Middle frontal gyrus (tissue), 1 donor: ENCODE data around the gene TBC1D1.

Experiments used
- DNase-seq: peaks from one replicate; pipeline ENCODE4 v3.0.0-alpha.2; 2015; ENCODE audit warnings: low spot score; ENCODE audit errors: extremely low spot score

The TBC1D1 gene

DNA sequence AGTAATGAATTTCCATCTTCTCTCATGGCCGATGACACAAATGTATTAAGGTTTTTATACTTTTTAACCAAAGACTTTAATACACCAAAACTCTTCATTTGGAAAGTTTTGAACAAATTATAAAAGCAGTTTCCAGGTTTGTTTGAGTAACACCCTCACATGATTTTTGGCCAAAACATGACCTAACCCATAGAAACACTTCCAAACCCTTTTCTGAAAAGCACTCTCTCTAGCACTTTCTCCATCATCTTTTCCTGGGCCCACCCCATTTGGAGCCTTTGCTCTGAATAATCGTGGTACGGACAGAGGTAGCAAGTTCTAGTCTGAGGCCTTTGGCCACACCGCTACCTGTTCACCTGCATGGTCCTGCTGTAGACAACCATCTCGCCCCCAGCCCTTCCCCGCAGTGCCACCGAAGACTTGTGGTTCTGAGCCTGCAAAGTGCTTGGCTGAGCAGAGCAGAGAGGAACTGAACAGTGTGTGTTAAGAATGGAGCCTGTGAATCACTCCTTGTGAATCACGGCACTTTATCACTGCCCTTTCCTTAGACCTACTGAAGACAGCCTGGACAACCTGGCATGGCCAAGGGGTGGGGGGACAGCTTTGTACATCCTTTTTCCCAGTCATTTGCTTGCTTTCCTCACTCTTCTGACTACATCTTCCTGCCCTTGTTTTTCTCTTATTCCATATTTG is 251.1 kb downstream of the TBC1D1 start:
- no peak for DNase-seq

DNA sequence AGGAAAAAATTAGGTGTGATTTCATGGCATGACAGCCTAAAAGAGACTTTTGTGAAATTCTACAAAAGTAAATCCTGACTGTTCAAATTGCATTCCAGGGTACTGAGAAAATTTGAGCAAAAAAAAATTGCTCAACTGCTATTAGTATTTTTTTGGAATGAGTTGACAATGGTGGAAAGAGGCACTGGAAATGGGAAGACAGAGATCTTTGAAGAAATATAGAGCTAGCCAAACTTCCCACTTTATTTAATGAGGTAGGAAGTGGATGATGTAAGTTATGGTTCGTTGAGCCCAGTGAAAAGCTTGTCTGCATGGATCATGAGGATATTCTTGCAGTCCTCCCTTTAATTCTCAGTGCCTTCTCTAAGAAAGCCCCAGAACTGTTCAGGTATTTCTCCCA is 253.1 kb downstream of the TBC1D1 start:
- DNase-seq = no peak

DNA sequence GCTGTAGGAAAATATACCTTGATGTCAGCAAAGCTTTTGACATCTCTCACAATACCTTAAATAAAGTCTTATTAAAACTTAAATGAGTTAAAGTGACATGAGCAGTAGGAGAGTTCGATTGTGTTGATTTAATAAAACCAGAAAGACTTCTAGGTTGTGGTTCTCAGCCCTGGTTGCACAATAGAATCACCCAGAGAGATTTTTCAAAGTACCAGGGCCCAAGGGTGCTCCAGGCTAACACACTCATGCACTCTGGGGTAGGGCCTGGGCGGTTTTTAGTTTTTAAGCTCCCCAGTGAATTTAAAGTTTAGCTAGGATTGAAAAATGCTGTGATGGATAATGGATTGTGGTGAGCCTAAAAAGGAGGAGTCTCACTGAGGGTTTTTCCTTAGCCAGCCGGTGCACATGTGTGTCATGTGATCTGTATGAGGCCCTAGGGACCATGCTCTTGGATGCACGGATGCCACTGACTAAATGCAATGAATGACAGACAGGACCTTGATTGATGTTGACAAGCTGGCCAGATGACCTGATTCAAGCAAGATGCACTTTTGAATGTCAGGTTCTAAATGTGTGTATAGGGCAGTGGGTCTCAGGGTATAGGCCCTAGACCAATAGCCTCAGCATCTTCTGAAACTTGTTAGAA is 254.3 kb downstream of the TBC1D1 start:
- DNase-seq = no peak

DNA sequence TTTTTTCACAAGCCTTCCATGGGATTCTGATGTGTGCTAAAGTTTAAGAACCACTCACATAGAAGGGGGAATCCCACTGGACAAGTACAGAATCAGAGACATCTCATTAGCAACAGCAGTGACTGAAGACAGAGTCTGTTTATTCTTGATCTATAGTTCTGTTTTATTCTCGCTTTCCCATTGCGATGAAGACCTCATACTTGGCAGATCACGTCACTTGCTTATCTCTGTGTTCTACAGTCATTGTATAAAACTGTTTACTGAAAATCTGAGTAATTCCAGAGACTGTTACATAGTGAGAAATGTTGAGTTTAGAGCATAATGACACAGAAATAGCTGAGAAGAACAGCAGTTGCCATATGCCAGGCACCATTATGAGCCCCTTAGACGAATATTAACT is 254.9 kb downstream of the TBC1D1 start:
- DNase-seq = no peak

DNA sequence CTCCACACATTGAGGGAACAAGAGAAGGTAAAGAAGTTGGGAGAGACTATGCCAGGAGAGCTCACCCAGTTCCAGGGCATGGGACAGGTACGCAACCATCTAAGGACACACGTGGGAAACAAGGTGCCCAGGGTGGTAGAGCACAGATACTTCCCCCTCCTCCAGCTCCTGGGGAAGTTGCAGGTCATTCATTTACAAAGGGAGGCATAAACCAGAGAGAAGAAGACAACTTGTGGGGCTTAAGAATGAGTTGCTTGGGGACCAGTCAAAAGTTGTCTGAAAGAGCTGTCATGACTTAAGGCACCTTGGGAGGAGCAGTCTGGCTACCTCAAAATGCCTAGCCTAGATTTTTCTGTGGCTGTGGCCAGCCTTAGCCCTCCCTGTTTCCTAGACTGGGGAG is 255.5 kb downstream of the TBC1D1 start:
- DNase-seq = no peak

DNA sequence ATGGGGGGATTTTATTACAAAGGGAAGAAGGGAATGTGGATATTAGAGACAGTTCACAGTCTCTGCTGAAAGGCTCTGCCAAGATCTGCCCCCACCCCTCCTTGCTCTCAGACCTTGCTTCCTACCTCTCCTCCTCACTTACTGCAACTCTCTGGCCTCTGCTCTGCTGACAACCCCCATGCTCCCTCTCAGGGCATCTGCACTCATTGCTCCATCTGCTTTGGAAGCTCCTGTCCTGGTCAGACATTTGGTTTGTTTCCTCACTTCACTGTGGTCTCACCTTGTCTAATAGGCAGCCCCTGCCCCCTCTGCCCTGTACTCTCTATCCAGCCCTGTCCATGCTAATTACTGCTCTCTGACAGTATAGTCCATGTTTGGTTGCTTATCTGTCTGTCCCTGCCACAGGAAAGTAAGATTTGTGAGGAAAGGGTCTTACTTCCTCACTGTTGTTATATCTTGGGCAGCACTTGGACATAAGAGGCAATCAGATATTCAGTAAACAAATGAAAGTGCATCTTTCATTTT is 258.6 kb downstream of the TBC1D1 start:
- DNase-seq = no peak

DNA sequence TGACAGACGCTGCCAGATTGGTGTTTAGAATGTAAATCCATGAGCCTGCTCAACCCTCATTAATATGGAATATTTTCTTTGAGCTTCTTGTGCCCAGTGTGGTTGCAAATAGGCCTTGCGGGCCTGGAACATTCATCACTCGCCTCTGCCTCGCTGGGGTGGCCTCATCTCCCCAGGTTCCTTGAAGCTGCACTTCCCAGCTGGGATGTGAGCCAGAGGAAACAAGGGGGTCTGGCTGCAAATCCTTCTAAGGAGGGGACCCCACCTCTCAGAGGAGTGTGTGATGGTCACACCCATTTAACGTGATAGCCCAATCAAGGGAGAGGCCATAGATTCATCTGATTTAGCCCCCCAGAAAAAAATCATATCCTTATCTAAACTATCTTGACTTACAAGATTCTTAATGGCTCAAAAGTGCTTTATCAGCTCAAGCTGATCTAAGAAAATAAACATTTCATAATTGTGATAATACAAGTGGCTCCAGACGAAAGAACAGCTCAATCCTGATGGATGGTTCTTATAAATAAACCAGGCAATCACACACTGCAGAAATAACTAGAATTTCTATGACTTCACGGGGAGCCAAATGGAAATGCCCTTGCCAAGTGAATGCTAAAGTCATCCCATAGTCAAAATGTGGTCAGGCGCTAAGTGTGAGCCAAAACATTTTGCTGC is 259.2 kb downstream of the TBC1D1 start:
- DNase-seq = no peak

DNA sequence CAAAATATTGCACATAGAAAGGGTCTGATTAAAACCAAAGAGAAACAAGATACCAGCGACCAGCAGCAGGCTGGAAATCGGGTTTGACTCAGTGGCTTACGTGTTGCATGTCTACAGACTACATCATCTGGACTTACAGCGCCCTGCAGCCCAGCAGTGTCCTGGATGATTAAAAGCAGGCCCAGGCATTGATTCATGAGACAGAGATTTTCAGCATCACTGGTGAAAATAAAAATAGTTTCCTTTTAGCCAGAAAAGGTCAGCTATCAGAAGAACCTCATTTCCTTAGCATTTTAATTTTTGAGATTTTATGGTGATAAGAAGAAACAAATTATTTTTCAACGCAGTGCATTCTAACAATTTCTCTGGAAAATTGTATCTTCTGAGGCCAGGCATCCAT is 259.9 kb downstream of the TBC1D1 start:
- DNase-seq = no peak

DNA sequence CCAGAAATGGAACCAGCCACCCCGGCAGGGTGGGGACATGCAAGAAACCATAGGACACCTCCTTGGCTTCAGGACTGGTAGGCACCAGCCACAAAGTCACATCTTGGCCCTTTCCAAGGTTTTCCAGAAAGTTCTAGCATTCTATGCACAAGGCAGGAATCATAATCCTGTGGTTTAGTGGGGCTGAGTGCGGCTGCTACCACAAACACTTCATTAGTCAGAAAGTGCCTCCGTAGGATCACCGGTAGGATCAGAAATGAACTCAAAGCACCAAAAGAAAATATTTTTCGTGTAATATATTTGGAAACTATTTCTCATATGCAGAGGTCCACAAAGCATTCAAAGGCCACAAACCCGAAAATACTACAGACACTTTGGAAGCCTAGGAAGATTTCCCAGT is 261.0 kb downstream of the TBC1D1 start:
- no peak for DNase-seq

DNA sequence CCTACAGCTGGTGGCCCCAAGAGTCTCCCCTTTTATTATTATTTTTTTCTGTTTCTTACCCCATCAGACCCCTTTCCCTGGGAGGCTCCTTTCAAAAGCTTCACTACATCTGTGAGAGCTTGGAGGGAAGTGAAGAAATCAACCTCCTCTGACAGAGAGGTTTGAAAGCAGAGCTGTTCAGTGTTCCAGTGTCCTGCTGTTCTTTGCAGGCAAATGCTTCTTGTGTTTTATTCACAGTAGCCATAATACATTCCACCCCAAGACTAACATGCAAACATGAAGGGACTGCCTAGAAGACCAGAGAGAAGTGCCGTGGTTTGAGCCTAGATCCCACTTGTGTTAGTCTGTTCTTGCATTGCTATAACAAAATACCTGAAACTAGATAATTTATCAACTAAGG is 261.4 kb downstream of the TBC1D1 start:
- DNase-seq = no peak

DNA sequence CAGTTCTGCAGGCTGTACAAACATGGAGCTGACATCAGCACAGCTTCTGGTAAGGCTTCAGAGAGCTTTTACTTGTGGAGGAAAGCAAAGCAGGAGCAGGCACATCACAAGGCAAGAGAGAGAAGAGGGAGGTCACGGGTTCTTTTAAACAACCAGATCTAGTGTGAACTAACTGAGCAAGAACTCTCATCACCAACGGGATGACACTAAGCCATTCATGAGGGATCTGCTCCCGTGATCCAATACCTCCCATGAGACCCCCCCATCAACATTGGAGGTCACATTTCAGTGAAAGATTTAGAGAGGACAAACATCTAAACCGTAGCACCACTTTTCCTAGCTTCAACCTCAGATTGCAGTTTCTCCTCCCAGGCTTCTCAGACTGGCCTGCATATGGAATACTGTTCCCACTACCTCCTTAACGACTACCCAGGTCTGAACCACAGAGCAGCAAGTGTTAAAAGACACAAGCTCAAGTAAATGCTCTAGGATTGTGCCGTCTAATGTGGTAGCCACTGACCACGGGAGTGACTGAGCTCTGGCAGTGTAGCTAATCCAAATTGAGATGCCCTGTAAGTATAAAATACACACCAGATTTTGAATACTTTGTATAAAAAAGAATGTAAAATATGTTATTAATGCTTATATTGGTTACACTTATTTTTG is 262.0 kb downstream of the TBC1D1 start:
- no peak for DNase-seq

DNA sequence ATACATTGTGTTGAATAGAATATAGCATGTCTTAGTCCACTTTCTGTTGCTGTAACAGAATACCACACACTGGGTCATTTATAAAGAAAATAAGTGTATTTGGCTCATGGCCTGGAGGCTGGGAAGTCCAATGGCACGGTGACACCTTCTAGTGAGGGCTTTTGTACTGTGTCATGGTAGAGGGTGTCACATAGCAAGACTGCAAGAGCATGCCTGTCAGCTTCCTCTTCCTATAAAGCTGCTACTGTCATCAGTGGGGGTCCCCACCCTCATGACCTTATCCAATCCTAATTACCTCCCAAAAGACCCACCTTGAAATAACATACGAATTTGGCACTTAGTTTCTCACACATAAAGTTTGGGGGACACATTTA is 262.5 kb downstream of the TBC1D1 start:
- no peak for DNase-seq

DNA sequence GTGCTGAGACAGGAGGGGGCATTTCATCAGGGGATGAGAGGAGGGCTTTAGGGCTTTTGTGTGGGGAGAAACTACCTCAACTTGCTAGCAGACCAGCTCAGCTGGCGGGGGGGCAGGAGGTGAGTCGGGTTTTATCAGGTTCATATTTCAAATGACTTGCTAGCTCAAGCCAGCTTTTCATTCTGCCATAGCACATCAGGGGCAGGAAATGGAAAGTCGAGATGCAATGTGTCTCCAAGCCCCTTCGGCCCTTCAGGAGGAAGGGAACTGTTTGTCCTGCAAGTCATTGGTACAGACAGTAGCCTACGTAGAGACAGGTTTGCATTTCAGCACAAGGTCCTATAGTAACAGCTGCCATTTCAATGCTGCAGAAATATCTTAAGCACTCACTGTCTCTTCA is 263.4 kb downstream of the TBC1D1 start:
- DNase-seq = no peak

DNA sequence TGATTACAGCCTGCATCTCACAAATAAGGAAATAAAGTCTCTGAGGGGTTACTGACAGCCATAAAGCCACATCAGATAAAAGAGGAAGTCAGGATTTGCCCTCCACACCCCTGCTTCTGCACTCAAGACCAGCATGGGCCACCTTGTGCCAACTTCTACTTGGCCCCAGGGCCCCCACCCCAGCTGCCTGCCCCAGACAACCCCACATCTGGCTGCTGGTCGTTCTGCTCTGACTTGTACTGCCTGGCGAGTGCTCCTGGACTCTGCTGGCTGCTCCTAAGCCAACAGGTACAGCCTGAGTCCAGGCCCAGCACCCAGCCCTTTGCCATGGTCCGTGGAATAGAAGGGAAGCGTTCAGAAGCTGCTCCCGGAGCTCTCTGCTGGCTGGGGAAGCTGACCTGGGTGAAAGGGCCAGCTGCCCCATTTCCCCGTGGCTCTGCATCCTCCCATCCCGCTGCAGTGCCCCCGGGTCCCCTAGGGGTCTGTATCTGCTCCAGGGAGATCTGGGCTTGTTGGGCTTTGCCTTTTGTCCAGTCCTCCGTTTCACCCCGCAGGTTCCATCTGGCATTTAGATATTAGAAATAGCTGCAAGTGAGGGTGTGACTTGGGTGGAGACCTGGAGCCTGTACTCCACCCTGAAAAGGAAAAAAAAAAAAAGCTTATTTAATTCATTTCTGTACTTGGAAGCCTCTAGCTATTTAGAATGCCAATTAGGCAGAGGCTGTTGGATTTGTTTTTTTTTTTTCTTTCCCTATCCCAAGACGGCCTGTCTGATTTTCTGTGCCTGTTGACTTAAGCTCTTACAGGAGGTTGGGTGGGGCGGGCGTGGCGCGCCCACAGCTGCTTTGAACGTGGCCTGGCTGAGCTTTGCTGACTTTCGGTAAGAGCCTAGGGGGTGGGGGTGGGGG is 264.1 kb downstream of the TBC1D1 start:
- DNase-seq = no peak

DNA sequence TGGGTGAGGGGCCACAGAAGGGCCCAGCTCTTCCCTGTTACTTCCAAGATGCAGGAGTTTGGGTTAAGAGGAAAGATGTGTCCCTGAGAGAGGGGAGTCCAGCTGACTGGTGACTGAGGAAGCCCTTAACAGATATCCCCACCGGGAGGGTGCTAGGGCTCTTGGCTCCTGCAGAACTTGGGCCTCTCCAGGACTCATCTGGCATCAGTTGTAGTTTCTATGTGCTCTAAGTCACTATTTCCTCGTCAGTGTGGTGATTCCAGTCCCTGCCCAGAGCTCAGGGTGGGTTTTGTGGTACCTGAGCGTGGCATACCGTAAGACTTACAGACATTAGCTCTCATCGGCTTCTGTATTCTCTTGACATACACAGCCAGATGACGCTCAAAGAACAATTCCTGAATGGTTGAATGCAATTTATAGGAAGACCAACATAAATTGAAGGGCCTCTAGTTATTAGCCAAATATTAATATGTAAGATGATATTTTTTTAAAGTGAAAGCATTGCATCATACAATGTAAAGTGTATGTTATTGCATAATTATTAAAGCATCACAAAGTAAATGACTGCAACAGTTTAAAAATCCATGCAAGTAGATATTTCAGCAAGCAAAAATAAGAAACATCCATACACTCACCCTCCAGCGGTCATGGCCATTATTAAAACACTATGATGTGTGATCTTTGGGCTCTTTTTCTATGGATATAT is 264.9 kb downstream of the TBC1D1 start:
- DNase-seq = no peak

DNA sequence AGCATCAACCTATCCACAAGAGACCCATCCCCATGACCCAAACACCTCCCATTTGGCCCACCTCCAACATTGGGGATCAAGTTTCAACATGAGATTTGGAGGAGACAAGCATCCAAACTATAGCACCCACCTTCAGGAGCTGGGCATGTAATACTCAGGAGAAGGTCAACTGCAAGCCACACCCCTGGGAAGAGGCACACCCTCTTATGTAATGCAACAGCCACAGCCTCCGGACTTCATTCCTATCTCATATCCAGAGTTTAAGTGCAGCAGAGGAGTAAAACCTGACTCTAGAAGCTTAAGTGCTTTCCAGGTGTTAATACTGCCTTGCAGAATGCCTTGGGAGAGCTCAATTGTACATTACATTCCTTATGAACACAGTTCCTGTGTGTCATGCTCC is 266.7 kb downstream of the TBC1D1 start:
- DNase-seq = no peak

DNA sequence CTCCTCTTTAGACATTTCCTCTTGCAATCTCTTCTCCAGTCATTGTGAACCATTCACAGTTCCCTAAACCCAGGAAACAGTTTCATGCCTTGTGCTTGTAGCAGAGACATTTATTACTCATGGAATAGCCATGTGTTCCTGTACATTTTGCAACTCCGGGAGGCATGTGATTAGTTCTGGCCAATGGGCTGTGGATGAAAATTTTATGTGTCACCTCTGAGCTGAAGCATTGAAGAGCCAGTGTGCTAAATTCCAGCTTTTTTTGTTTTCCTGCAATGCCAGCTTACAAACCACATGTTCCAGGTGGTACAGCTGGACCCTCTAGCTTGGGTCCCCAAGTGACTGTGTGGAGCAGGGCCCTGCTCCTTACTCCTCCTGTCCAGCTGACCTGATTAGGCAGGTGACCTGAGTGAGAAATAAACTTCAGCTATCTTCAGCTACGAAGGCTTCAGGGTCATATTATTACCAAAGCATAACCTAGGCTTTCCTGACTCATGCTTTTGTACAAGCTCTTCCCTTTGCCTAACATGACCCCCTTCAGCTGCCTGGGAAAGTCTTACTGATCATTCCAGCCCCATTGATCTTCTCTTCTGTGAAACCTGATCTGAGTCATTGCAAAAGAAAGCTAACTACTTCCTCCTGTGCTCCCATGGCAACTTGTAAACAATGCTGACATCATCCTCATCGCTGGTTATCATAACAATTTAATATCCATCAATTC is 269.8 kb downstream of the TBC1D1 start:
- DNase-seq = no peak

DNA sequence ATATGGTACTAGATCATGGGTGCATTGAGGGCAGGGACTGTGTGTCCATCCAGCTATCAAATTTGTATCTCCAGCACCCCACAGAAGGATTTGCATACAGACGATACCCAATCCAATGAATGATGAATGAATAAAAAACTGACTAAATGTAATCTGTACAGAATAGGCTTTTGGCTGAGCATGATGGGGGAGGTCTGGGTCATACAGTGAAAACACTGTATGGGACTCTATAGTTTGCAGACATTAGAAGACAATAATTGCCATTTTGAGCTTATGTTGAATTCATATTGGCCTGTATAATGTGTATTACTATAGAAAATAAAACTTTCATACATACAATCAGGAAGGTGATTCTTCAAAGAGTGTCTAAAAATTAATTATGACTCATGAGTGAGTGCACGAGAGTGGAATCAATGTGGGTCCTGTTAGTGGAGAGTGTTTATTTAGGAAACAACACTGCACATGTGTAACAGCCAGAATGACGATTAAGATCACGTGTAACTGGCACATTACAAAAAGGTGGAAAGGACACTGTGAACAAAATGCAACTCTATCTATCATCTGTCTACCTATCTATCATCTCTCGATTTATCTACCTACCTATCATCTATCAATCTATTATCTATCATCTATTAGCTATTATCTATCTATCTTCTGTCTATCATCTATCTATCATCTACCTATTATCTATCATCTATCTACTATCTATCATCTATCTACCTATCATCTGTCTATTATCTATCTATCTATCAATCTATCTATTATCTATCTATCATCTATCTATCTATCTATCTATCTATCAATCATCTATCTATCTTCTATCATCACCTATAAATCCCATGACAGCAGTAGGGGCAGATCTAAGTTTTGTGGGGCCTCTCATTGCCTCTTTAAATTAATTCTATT is 270.6 kb downstream of the TBC1D1 start:
- no peak for DNase-seq
